ENCODE results near the gene AMBRA1.

GRCh38 chr11:46465683-46466082 lies 128.1 kb downstream of the AMBRA1 start:
- TF ChIP-seq POLR2A (IDR thresholded peaks at IDR 0.05): no peak
- TF ChIP-seq CTCF (IDR thresholded peaks at IDR 0.05): no peak

Data from prostate gland (tissue), 2 donors.